HepG2 (cell line): ENCODE measurements around the gene DGCR2.

ENCODE experiments used
- EED ChIP-seq: sonication (generic); formaldehyde crosslinking; IDR thresholded peaks from 2 replicates; pipeline ENCODE4 v1.5.0; 2020; ENCODE audit warnings: mild to moderate bottlenecking, missing genetic modification reagents
- EZH2 ChIP-seq: conservative IDR thresholded peaks from 2 replicates; pipeline ENCODE4 v1.6.1; 2012; ENCODE audit warnings: mild to moderate bottlenecking, low read depth, low read length, moderate library complexity
- JUND ChIP-seq: sonication (generic); formaldehyde crosslinking; IDR thresholded peaks from 2 replicates; pipeline ENCODE4 v1.8.0; 2022; ENCODE audit warnings: mild to moderate bottlenecking, missing genetic modification reagents
- NFRKB ChIP-seq: fragments of 450-650 bp; IDR thresholded peaks from 2 replicates; pipeline ENCODE4 v1.6.1; 2017
- RORA ChIP-seq: sonication (generic); formaldehyde crosslinking; IDR thresholded peaks from 2 replicates; pipeline ENCODE4 v1.5.0; 2020; ENCODE audit warnings: mild to moderate bottlenecking, missing genetic modification reagents, moderate library complexity
- TP53 ChIP-seq: sonication (generic); formaldehyde crosslinking; conservative IDR thresholded peaks from 2 replicates; pipeline ENCODE4 v1.4.0; 2020; ENCODE audit warnings: missing genetic modification reagents
- ZNF558 ChIP-seq: sonication (generic); formaldehyde crosslinking; IDR thresholded peaks from 2 replicates; pipeline ENCODE4 v1.9.0; 2022; ENCODE audit warnings: mild to moderate bottlenecking, missing genetic modification reagents, borderline replicate concordance
- ZNF7 ChIP-seq: IDR thresholded peaks from 2 replicates; pipeline ENCODE4 v1.6.1; 2016; ENCODE audit warnings: missing biosample characterization, missing genetic modification reagents

GRCh38 chr22:19120829-19121630, 1.2 kb downstream of the DGCR2 start:
- TF ChIP-seq RORA (no peak), EED (CRISPR knock-in tag) (no peak), NFRKB (no peak), EZH2 (no peak), ZNF558 (CRISPR knock-in tag) (no peak), TP53 (CRISPR knock-in tag) (no peak), JUND (CRISPR knock-in tag) (0 out of 2 replicates have a peak, but pooled peaks have one; percentile 52), ZNF7 (CRISPR knock-in tag) (no peak)
